Stomach smooth muscle (tissue), 2 donors: ENCODE data around the gene PIGW.

Experiments used
- H3K27ac ChIP-seq: one replicate; pipeline ENCODE4 v1.7.0; 2013; ENCODE audit warnings: mild to moderate bottlenecking, low read length, inconsistent platforms
- H3K27me3 ChIP-seq, 2 donors: one replicate each; pipeline ENCODE4 v1.7.0; 2013; ENCODE audit warnings: low read length in 2 of 2; ENCODE audit not compliant: insufficient read depth in 2 of 2, control insufficient read depth in 1 of 2
- H3K36me3 ChIP-seq, 2 donors: one replicate each; pipeline ENCODE4 v1.7.0; 2013; ENCODE audit warnings: low read length in 2 of 2; ENCODE audit not compliant: control insufficient read depth in 2 of 2, insufficient read depth in 2 of 2
- H3K4me1 ChIP-seq: one replicate; pipeline ENCODE4 v1.7.0; 2013; ENCODE audit warnings: low read length; ENCODE audit not compliant: control insufficient read depth, insufficient read depth
- H3K4me3 ChIP-seq, 2 donors: one replicate each; pipeline ENCODE4 v1.7.0; 2013; ENCODE audit warnings: low read length in 2 of 2
- H3K9ac ChIP-seq, 2 donors: one replicate each; pipeline ENCODE4 v1.7.0; 2013; ENCODE audit warnings: low read length in 2 of 2, mild to moderate bottlenecking in 1 of 2
- H3K9me3 ChIP-seq, 2 donors: one replicate each; pipeline ENCODE4 v1.7.0; 2013; ENCODE audit warnings: low read length in 2 of 2; ENCODE audit not compliant: control insufficient read depth in 2 of 2
- donor health status: healthy.
- donor health status: Pancreatic carcinoma.

PIGW gene

DNA sequence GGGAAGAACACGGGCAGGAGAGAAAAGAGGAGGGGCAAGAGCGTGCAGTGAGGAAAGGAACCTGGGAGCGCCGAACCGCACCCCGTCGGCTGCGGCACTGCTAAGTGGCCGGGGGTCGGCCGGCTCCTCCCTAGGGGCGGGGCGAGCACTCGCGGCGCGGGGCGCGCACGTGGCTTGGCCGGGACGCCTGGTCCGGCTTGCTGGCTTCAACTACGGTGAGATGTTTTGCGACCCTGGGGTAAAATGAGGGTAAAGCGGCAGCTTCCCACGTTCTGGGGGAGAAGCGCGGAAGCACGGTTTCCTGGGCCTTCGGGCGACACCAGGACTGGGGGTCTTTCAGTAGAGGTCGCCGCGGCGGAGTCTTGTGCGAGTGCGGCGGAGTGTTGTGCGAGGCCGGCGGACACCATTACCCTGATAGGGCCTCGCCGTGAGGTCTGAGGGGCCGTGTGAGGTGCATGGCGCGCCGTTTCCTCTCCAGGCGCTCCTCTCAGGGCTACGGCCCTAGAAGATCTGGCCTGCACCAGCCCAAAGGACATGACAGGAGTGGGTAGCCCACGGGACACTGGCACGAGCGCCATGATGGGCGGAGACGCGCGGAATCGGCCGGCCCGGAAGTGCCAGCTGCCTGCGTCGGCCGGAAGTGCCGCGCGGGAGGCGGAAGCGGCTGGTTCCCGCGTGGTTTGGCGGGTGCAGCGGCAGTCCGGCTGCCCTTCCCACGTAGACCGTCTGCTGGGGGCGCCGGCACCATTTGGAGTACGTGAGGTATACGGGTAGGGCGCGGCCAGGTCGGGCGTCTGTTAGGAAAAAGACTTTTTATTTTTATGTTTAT is at the start of gene PIGW, which contains the start of gene MYO19:
TSS of gene PIGW (plus strand) at position 148 of the 829 bp plus-strand sequence. CDS start 2,115 bp downstream, outside the sequence.
TSS of gene MYO19 (minus strand) at position 29 of the 829 bp plus-strand sequence. CDS start 2,330 bp downstream, outside the sequence.
- H3K4me3 ChIP-seq: peak within 1 kb of the TSS; percentile 95 to 98
- H3K4me1 ChIP-seq: peaks cover 13% of the 10 kb centered on the region
- H3K27me3 ChIP-seq: no peaks in the 10 kb centered on the region
- H3K9me3 ChIP-seq: no peaks in the 10 kb centered on the region
- H3K27ac ChIP-seq: peak within 1 kb of the TSS; percentile 95
- peak within 1 kb of the TSS; percentile 94 to 98 for H3K9ac ChIP-seq
- peaks cover 7 to 11% of the 10 kb centered on the region in 2 donors for H3K36me3 ChIP-seq

DNA sequence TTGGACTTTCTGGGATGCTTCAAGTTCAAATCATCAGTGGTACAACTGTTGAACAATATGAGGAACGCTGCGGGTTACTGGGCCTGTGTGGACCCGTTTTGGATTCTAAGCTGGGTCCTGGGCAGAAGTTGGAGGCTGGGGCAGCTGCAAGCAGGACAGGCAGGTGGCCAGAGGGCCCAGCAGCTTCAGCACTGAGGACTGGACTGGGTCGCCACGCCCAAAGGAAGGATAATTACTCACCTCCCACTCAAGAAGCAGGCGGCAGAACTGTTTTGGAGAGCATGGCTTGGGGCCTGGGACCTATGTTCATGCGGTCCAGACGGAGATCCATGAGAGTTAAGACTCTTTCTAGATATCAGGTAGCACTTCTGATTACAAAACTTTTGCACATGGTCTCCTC is 49.8 kb upstream of the PIGW start:
- H3K9me3 ChIP-seq: no peaks in the 10 kb centered on the region
- H3K36me3 ChIP-seq: no peaks in the 10 kb centered on the region
- H3K4me1 ChIP-seq: peaks cover 35% of the 10 kb centered on the region
- H3K4me3 ChIP-seq: no peak overlapping the region
- no peak overlapping the region for H3K9ac ChIP-seq
- H3K27ac ChIP-seq: no peak overlapping the region
- H3K27me3 ChIP-seq: peaks cover 0 to 7% of the 10 kb centered on the region in 2 donors

DNA sequence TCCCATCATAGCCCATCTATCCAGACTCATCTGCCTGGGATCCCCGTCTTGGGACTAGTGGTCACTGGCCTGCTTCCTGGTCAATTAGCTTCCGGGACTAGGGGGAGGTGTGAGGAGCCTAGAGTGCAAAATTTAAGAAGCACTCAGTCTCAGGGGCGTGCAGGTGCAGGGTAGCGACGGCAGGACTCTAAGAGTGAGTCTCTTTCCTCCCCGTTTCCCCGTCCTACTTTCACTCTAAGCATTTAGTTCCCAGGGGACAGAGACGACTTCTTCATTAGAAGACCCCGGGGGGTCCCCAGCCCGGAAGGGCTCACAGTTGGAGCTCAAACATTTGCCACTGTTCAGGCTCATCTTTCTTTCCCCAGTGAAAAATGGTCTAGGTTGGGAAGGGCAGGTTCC is 49.0 kb upstream of the PIGW start:
- peak overlapping the region; percentile 55 for H3K27ac ChIP-seq
- H3K4me3 ChIP-seq: peak overlapping the region; percentile 94 to 99
- peaks cover 35% of the 10 kb centered on the region for H3K4me1 ChIP-seq

GRCh38 chr17:36486204-36487194 is 48.3 kb upstream of the PIGW start, which contains the start of gene ZNHIT3:
Gene ZNHIT3, plus strand, starts transcription at chr17:36486681. Its CDS starts 19 bp downstream, at chr17:36486700.
- Histone ChIP-seq H3K4me3 (peak within 1 kb of the TSS; percentile 94 to 99), H3K27me3 (peaks cover 0 to 7% of the 10 kb centered on the region in 2 donors), H3K9me3 (no peaks in the 10 kb centered on the region), H3K36me3 (peaks cover 0 to 2% of the 10 kb centered on the region in 2 donors), H3K9ac (peak within 1 kb of the TSS; percentile 75 to 92), H3K27ac (peak within 1 kb of the TSS; percentile 55), H3K4me1 (peaks cover 35% of the 10 kb centered on the region)

More for the DNA sequence above, 49.0 kb upstream of the PIGW start:
- peak overlapping the region; percentile 75 to 80 for H3K9ac ChIP-seq
- peaks cover 0 to 7% of the 10 kb centered on the region in 2 donors for H3K27me3 ChIP-seq
- no peaks in the 10 kb centered on the region for H3K9me3 ChIP-seq
- no peaks in the 10 kb centered on the region for H3K36me3 ChIP-seq

- H3K9me3 ChIP-seq: no peaks in the 10 kb centered on the region
- no peaks in the 10 kb centered on the region for H3K4me1 ChIP-seq
- no peak overlapping the region for H3K9ac ChIP-seq
- no peak overlapping the region for H3K4me3 ChIP-seq
- H3K36me3 ChIP-seq: peaks cover 49 to 57% of the 10 kb centered on the region in 2 donors
- no peak overlapping the region for H3K27ac ChIP-seq
- H3K27me3 ChIP-seq: no peaks in the 10 kb centered on the region
These were observed 40.8 kb upstream of the PIGW start for GRCh38 chr17:36493956-36494355.

- peaks cover 49 to 57% of the 10 kb centered on the region in 2 donors for H3K36me3 ChIP-seq
- no peak overlapping the region for H3K27ac ChIP-seq
- H3K9ac ChIP-seq: no peak overlapping the region
- no peaks in the 10 kb centered on the region for H3K9me3 ChIP-seq
- H3K27me3 ChIP-seq: no peaks in the 10 kb centered on the region
- H3K4me1 ChIP-seq: no peaks in the 10 kb centered on the region
- no peak overlapping the region for H3K4me3 ChIP-seq
These were observed 40.1 kb upstream of the PIGW start for GRCh38 chr17:36494674-36495073.

- Histone ChIP-seq H3K36me3 (peaks cover 49 to 57% of the 10 kb centered on the region in 2 donors), H3K9me3 (no peaks in the 10 kb centered on the region), H3K9ac (no peak overlapping the region), H3K4me3 (no peak overlapping the region), H3K27me3 (no peaks in the 10 kb centered on the region), H3K4me1 (no peaks in the 10 kb centered on the region), H3K27ac (no peak overlapping the region)
These were observed 39.7 kb upstream of the PIGW start for GRCh38 chr17:36495076-36495578.

DNA sequence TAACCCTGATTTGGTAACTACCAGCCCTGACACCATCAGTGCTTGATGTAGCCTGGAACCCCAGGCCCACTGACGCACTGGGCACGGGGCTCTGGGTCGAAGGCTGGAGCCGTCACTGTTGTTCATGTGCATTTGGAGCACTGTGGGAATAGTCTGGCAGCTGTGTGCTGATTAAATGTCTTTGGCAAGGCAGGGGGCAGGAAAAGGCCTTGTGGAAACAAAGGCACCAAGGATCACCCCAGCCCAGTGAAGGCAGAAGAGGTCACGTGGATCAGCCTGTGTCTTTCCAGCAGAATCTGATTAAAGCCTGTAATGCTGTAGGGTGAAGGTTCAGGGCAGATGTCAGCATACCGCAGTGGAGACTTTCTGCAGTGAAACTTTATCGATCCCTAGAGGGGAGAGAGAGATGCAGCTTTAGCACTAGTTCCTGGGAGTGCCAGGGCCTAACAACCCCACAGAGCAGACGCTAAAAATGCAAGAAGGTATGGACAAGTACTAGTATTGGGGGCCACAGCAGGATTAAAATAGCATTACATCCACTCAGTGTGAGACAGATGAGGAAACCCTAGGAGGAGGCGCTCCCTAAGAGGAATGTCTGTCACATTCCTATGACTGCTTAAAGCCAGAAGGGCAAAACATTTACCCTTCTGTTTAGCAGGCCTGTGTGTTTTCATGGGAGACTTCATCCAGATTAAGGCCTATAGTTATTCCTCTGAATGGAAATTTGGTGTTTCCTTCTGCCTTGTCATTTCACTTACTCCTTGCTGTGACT is 38.6 kb upstream of the PIGW start:
- no peaks in the 10 kb centered on the region for H3K4me1 ChIP-seq
- H3K4me3 ChIP-seq: no peak overlapping the region
- H3K9me3 ChIP-seq: no peaks in the 10 kb centered on the region
- no peak overlapping the region for H3K27ac ChIP-seq
- no peak overlapping the region for H3K9ac ChIP-seq
- peaks cover 53 to 62% of the 10 kb centered on the region in 2 donors for H3K36me3 ChIP-seq
- H3K27me3 ChIP-seq: no peaks in the 10 kb centered on the region

- peaks cover 47 to 50% of the 10 kb centered on the region in 2 donors for H3K36me3 ChIP-seq
- H3K9me3 ChIP-seq: no peaks in the 10 kb centered on the region
- no peak overlapping the region for H3K4me3 ChIP-seq
- no peaks in the 10 kb centered on the region for H3K4me1 ChIP-seq
- H3K9ac ChIP-seq: no peak overlapping the region
- H3K27me3 ChIP-seq: no peaks in the 10 kb centered on the region
- H3K27ac ChIP-seq: no peak overlapping the region
These were observed 36.6 kb upstream of the PIGW start for GRCh38 chr17:36498155-36498554.
